Ishikawa (cell line): ENCODE measurements around the gene FAM83F.

Experiments used
- CEBPB ChIP-seq: IDR thresholded peaks from 2 replicates; pipeline ENCODE4 v1.6.1; 2012
- CREB1 ChIP-seq: IDR thresholded peaks from 2 replicates; pipeline ENCODE4 v1.6.1; 2012; ENCODE audit warnings: low read depth
- EGR1 ChIP-seq: IDR thresholded peaks from 2 replicates; pipeline ENCODE4 v1.6.1; 2012
- EP300 ChIP-seq: IDR thresholded peaks from 2 replicates; pipeline ENCODE4 v1.6.1; 2012; ENCODE audit warnings: borderline replicate concordance
- FOXM1 ChIP-seq: IDR thresholded peaks from 2 replicates; pipeline ENCODE4 v1.6.1; 2012; ENCODE audit warnings: low read depth, borderline replicate concordance
- NFIC ChIP-seq: IDR thresholded peaks from 2 replicates; pipeline ENCODE4 v1.6.1; 2012
- RAD21 ChIP-seq: IDR thresholded peaks from 2 replicates; pipeline ENCODE4 v1.6.1; 2012; ENCODE audit warnings: low read depth
- TAF1 ChIP-seq: IDR thresholded peaks from 2 replicates; pipeline ENCODE4 v1.6.1; 2012; ENCODE audit warnings: low read depth, mild to moderate bottlenecking
- TCF12 ChIP-seq: IDR thresholded peaks from 2 replicates; pipeline ENCODE4 v1.6.1; 2012; ENCODE audit warnings: low read depth
- TEAD4 ChIP-seq: IDR thresholded peaks from 2 replicates; pipeline ENCODE4 v1.6.1; 2012
- YY1 ChIP-seq: IDR thresholded peaks from 2 replicates; pipeline ENCODE4 v1.6.1; 2012; ENCODE audit warnings: low read depth
- ZBTB7A ChIP-seq: IDR thresholded peaks from 2 replicates; pipeline ENCODE4 v1.6.1; 2012; ENCODE audit warnings: low read depth
- TF ChIP-seq, protein P1 (sequence below): IDR thresholded peaks from 2 replicates; pipeline ENCODE4 v1.6.1; 2012
- TF ChIP-seq, protein P2 (sequence below): IDR thresholded peaks from 2 replicates; pipeline ENCODE4 v1.6.1; 2012; ENCODE audit warnings: low read depth, mild to moderate bottlenecking
- TF ChIP-seq, protein P3 (sequence below): IDR thresholded peaks from 2 replicates; pipeline ENCODE4 v1.6.1; 2012

Gene FAM83F

DNA sequence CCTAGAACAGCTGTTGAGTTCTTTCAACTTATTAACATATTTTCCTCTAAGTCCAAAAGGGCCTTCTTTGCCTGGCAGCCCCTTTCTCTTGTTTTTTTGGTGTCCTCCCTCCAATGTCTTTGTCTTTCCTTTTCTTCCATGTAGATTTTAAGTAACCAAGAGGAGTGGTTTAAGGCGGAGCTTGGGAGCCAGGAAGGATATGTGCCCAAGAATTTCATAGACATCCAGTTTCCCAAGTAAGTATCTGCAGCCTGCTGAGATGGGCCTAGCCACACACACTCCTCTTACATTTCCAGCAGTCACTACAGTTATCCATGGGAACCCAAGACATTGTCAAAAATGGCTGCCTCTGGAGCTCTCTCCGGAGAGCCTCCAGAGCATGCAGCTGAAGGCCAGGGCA lies 39.1 kb upstream of the FAM83F start:
- TF ChIP-seq CREB1: no peak
- no peak for TF ChIP-seq ZBTB7A
- TF ChIP-seq TAF1: no peak
- TF ChIP-seq TEAD4: no peak
- TF ChIP-seq, protein P1, sequence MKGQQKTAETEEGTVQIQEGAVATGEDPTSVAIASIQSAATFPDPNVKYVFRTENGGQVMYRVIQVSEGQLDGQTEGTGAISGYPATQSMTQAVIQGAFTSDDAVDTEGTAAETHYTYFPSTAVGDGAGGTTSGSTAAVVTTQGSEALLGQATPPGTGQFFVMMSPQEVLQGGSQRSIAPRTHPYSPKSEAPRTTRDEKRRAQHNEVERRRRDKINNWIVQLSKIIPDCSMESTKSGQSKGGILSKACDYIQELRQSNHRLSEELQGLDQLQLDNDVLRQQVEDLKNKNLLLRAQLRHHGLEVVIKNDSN: no peak
- TF ChIP-seq EP300: no peak
- no peak for TF ChIP-seq FOXM1
- TF ChIP-seq EGR1: no peak
- TF ChIP-seq NFIC: no peak
- no peak for TF ChIP-seq CEBPB
- TF ChIP-seq RAD21: no peak
- TF ChIP-seq TCF12: no peak

DNA sequence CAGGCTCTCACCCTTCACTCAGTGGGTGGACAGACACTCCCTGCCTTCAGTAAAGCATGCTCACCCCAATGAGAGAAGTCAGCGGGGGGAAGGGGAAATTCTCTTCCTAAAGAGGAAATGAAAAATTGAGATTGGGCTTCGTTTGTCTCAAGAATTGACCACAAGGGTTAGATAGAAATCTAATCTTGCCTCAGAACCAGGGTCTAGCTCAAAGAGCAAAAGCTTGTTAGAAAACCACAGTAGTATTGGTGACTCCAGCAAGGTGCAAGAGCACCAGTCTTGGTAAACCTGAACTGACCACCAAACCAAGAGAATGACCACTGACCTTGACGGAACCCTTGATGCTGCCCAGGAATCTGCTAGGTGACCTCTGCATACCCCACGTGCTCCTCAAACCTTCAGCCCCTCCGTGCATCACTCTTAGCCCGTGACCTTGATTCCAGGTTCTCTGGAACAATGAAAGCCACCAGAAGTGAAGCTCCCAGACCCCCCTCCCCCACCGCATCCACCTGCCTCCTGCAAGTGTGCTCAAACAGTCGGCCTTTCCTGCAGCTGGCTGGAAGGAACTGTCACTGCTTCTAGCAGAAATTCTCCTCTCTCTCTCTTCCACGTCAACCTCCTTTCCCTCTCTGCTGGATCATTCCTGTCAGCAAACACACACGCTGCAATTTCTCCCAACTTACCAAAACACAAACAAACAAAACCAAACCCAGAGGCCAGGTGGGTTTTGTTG lies 37.7 kb upstream of the FAM83F start:
- TF ChIP-seq ZBTB7A: no peak
- no peak for TF ChIP-seq TEAD4
- TF ChIP-seq NFIC: no peak
- no peak for TF ChIP-seq EP300
- TF ChIP-seq TAF1: no peak
- TF ChIP-seq, protein P2, sequence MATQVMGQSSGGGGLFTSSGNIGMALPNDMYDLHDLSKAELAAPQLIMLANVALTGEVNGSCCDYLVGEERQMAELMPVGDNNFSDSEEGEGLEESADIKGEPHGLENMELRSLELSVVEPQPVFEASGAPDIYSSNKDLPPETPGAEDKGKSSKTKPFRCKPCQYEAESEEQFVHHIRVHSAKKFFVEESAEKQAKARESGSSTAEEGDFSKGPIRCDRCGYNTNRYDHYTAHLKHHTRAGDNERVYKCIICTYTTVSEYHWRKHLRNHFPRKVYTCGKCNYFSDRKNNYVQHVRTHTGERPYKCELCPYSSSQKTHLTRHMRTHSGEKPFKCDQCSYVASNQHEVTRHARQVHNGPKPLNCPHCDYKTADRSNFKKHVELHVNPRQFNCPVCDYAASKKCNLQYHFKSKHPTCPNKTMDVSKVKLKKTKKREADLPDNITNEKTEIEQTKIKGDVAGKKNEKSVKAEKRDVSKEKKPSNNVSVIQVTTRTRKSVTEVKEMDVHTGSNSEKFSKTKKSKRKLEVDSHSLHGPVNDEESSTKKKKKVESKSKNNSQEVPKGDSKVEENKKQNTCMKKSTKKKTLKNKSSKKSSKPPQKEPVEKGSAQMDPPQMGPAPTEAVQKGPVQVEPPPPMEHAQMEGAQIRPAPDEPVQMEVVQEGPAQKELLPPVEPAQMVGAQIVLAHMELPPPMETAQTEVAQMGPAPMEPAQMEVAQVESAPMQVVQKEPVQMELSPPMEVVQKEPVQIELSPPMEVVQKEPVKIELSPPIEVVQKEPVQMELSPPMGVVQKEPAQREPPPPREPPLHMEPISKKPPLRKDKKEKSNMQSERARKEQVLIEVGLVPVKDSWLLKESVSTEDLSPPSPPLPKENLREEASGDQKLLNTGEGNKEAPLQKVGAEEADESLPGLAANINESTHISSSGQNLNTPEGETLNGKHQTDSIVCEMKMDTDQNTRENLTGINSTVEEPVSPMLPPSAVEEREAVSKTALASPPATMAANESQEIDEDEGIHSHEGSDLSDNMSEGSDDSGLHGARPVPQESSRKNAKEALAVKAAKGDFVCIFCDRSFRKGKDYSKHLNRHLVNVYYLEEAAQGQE: no peak
- TF ChIP-seq TCF12: no peak
- TF ChIP-seq CREB1: no peak
- no peak for TF ChIP-seq FOXM1
- TF ChIP-seq YY1: no peak
- TF ChIP-seq EGR1: no peak
- no peak for TF ChIP-seq CEBPB
- TF ChIP-seq, protein P1: no peak
- TF ChIP-seq RAD21: no peak
- TF ChIP-seq, protein P3, sequence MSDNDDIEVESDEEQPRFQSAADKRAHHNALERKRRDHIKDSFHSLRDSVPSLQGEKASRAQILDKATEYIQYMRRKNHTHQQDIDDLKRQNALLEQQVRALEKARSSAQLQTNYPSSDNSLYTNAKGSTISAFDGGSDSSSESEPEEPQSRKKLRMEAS: no peak

DNA sequence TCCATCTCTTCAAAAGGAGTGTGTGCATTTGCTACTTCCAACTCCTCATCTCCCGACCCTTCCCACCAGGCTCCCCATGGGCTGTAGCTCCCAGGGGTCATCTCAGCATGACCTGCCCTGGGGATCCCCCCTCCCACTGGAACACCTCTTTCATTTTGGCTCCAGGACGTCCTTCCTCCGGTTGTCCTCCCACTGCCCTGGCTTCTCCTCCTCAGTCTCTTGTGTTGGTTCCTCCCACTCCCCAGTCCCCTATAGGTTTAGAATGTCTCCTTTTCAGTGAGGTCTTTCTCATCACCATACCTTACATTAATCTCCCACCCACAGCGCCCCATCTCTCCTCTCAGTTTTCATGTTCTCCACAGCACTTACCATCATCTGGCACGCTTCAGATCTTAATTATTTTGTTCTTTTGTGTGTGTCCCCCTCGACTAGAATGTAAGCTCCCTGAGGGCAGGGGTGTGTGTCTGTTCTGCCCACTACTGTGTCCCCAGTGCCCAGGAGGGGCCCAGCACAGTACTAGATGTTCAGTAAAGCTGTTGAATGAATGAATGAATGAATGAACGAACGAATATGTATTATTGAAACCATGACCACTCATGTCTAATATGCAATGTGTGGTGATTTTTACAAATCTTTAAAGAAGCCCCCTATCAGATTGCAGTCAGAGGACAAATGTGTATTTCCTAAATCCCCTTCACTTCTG lies 36.6 kb upstream of the FAM83F start:
- TF ChIP-seq ZBTB7A (no peak), FOXM1 (no peak), YY1 (no peak), TAF1 (no peak), TEAD4 (no peak), RAD21 (no peak), EP300 (no peak), NFIC (no peak), TCF12 (no peak), CREB1 (no peak), CEBPB (no peak)
- TF ChIP-seq, protein P1: no peak
- TF ChIP-seq, protein P2: no peak

DNA sequence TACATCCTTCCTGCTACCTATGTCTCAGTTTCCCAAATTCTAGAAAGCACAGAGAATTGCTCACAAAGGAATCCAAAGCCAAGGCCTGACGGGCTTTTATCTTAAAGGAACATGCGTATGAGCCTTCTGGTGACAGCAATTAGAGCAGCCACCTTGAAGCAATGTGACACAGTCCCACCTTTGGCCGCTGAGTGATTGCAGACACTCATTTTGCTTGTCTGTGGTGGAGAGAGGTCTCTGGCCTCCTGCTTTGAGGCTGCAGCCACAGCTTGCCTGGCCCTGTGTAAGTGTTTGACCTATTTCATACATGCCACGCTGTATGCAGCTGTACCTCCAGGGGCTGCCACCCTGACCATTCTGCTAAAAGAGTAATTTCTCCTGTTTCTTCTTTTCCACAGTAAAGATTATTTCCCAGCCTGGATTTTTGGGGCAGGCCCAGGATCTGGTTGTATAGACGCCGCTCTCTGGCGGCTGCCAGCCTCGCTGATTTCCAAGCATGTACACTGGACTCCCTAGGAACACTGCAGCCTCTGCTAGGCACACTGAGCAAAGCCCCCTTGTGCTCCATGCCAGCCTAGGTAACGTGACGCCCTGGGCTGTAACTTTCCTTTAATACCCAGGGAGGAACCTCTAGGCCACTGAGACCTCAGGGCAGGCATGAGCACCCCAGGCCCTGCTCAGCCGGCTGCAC lies 35.7 kb upstream of the FAM83F start:
- TF ChIP-seq, protein P2: no peak
- TF ChIP-seq ZBTB7A: no peak
- TF ChIP-seq, protein P1: no peak
- TF ChIP-seq, protein P3: no peak
- no peak for TF ChIP-seq TEAD4
- no peak for TF ChIP-seq NFIC
- TF ChIP-seq CREB1: no peak
- TF ChIP-seq TAF1: no peak
- TF ChIP-seq EP300: no peak
- TF ChIP-seq RAD21: no peak
- TF ChIP-seq CEBPB: no peak
- TF ChIP-seq YY1: no peak
- TF ChIP-seq TCF12: no peak
- no peak for TF ChIP-seq FOXM1
- TF ChIP-seq EGR1: no peak
